Measurements from ENCODE around the gene SLC30A4. TPM values are rescaled to one million over a fixed set of nuclear protein-coding genes. Genes with fewer than 3 reads are reported as not detected.

The SLC30A4 gene
- total and polyA plus RNA-seq, 2 of the 4 experiments (the other 2 are of a cell fraction), result 2.1 to 5.6 TPM

- CTCF ChIA-PET, result interaction anchor here (1.2 kb wide), 1 partner anchor 11 kb away, joined by 3 read pairs; no protein-coding TSS in a partner anchor
- Histone ChIP-seq H2AFZ (replicated peaks; ENCODE audit: low read length, poor library complexity) (no peak overlapping the region), H2BK5ac (ENCODE audit: low read depth, low read length, poor library complexity, severe bottlenecking) (no peak overlapping the region), H2AK9ac (replicated peaks; ENCODE audit: low read depth, low read length, poor library complexity) (peak overlapping the region; percentile 33), H3K4me1 (ENCODE audit: control insufficient read depth, insufficient read depth, low read length) (peaks cover 8% of the 10 kb centered on the region), H4K8ac (ENCODE audit: low read depth in 2 of 2, low read length in 2 of 2) (no peak overlapping the region), H3K23ac (ENCODE audit: low read depth, low read length) (no peak overlapping the region), H3K27ac (ENCODE audit: insufficient read depth, low read length) (no peak overlapping the region), H3K4me3 (ENCODE audit: insufficient read depth, low read depth, low read length) (no peak overlapping the region), H3K4ac (ENCODE audit: low read depth, low read length) (no peak overlapping the region), H4K5ac (ENCODE audit: low read depth, low read length) (no peak overlapping the region), H3K56ac (ENCODE audit: extremely low read depth, insufficient read depth, low read length) (no peak overlapping the region), H3K18ac (ENCODE audit: low read depth, low read length) (no peak overlapping the region; the same call in 1 of the 2 replicates), H3K27me3 (ENCODE audit: control insufficient read depth, insufficient read depth, low read length) (no peaks in the 10 kb centered on the region), H2BK120ac (ENCODE audit: low read depth, low read length) (no peak overlapping the region), H3K14ac (replicated peaks; ENCODE audit: low read depth, low read length) (no peak overlapping the region), H4K91ac (ENCODE audit: insufficient read depth, low read depth, low read length) (no peak overlapping the region), H3K9me1 (ENCODE audit: insufficient read depth, low read length) (peaks cover 9% of the 10 kb centered on the region; the same call in 1 of the 2 replicates), H3K9ac (ENCODE audit: low read depth, low read length) (no peak overlapping the region), H2AK5ac (ENCODE audit: low read depth, low read length) (no peak overlapping the region), H3K79me1 (ENCODE audit: low read depth in 1 of 2, low read length in 2 of 2) (no peaks in the 10 kb centered on the region), H2BK20ac (ENCODE audit: low read depth, low read length) (no peak overlapping the region), H3K36me3 (ENCODE audit: control insufficient read depth, insufficient read depth, low read length) (no peaks in the 10 kb centered on the region), H4K20me1 (ENCODE audit: insufficient read depth, low read length) (no peaks in the 10 kb centered on the region), H2BK15ac (ENCODE audit: low read depth, low read length) (no peak overlapping the region), H3K9me3 (ENCODE audit: control insufficient read depth, insufficient read depth, low read length) (no peaks in the 10 kb centered on the region), H3K4me2 (ENCODE audit: low read depth, low read length) (no peak overlapping the region)
- in situ Hi-C loops (cut with MboI; ENCODE audit: low sequenced_read_pairs), result no loop called here
- ATAC-seq (ENCODE audit: low read depth) (no peak), DNase-seq (no peak)
- BruUV-seq (replicated peaks), result no TSS peak
- TF ChIP-seq NFE2L2 (IDR thresholded peaks at IDR 0.05; ENCODE audit: low read depth, low read length) (no peak), RAD21 (IDR thresholded peaks at IDR 0.05; ENCODE audit: low read length) (no peak), MAFK (IDR thresholded peaks at IDR 0.05; ENCODE audit: low read depth, low read length) (no peak)
- POLR2A ChIA-PET (ENCODE audit: unreplicated experiment), result no interaction called here
- intact Hi-C loops (cut with micrococcal nuclease), result no loop called here
- dilution Hi-C loops (cut with HindIII; ENCODE audit: low sequenced_read_pairs, unreplicated experiment), result no loop called here
- no CpG with 5 or more reads among the region's 8 CpGs for WGBS, 2 experiments (ENCODE audit: extremely low coverage in 2 of 2, insufficient read length in 1 of 2)
These were observed 80.9 kb downstream of the SLC30A4 start for GRCh38 chr15:45441686-45442085.
